KOPT-K1 (cell line): ENCODE results near the gene MUC5B.
"Not testable (repeated sequence)": the region's sequence is repeated elsewhere in the genome, so short reads cannot be mapped to it uniquely, and the experiment has no call there.

Experiments
- H3K27ac ChIP-seq: fragments of 200-600 bp; sonication (generic); 2 replicates; pipeline ENCODE4 v1.5.1; 2016; ENCODE audit warnings: antibody characterized with exemption, mild to moderate bottlenecking, low read depth, low read length; ENCODE audit not compliant: poor library complexity, severe bottlenecking
- H3K36me3 ChIP-seq: fragments of 200-600 bp; sonication (generic); 2 replicates; pipeline ENCODE4 v1.5.1; 2017; ENCODE audit warnings: antibody characterized with exemption, mild to moderate bottlenecking, low read length, moderate library complexity; ENCODE audit not compliant: insufficient read depth
- H3K9me3 ChIP-seq: fragments of 200-600 bp; sonication (generic); 2 replicates; pipeline ENCODE4 v1.5.1; 2017; ENCODE audit warnings: antibody characterized with exemption, low read length, mild to moderate bottlenecking; ENCODE audit not compliant: insufficient read depth, poor library complexity, severe bottlenecking

MUC5B gene

GRCh38 chr11:1238767-1239595 lies 16.1 kb downstream of the MUC5B start:
- H3K27ac ChIP-seq = no peak overlapping the region
- no peaks in the 10 kb centered on the region for H3K9me3 ChIP-seq
- H3K36me3 ChIP-seq = no peaks in the 10 kb centered on the region

- H3K27ac ChIP-seq = no peak overlapping the region
- no peaks in the 10 kb centered on the region for H3K9me3 ChIP-seq
- no peaks in the 10 kb centered on the region for H3K36me3 ChIP-seq
These were observed 16.8 kb downstream of the MUC5B start for GRCh38 chr11:1239596-1240205.

GRCh38 chr11:1240771-1241170 lies 17.9 kb downstream of the MUC5B start:
- Histone ChIP-seq H3K9me3 (peaks cover 2% of the 10 kb centered on the region), H3K27ac (no peak overlapping the region), H3K36me3 (no peaks in the 10 kb centered on the region)

- Histone ChIP-seq H3K36me3 (no peaks in the 10 kb centered on the region), H3K27ac (no peak overlapping the region), H3K9me3 (peaks cover 9% of the 10 kb centered on the region)
These were observed 18.8 kb downstream of the MUC5B start for GRCh38 chr11:1241706-1242105.

GRCh38 chr11:1242289-1242688 lies 19.4 kb downstream of the MUC5B start:
- H3K36me3 ChIP-seq = no peaks in the 10 kb centered on the region
- peaks cover 9% of the 10 kb centered on the region for H3K9me3 ChIP-seq
- no peak overlapping the region for H3K27ac ChIP-seq

- not testable (repeated sequence) for H3K36me3 ChIP-seq, H3K9me3 ChIP-seq, H3K27ac ChIP-seq
These were observed 19.9 kb downstream of the MUC5B start for GRCh38 chr11:1242751-1243150.

GRCh38 chr11:1243521-1243920 lies 20.7 kb downstream of the MUC5B start:
- H3K36me3 ChIP-seq, H3K9me3 ChIP-seq, H3K27ac ChIP-seq: not testable (repeated sequence)

GRCh38 chr11:1244557-1244956 lies 21.7 kb downstream of the MUC5B start:
- not testable (repeated sequence) for H3K9me3 ChIP-seq, H3K27ac ChIP-seq, H3K36me3 ChIP-seq

- H3K27ac ChIP-seq = not testable (repeated sequence)
- H3K9me3 ChIP-seq = peaks cover 12% of the 10 kb centered on the region
These were observed 22.9 kb downstream of the MUC5B start for GRCh38 chr11:1245717-1246116.

GRCh38 chr11:1246301-1246700 lies 23.4 kb downstream of the MUC5B start:
- H3K27ac ChIP-seq, H3K36me3 ChIP-seq: not testable (repeated sequence)
- H3K9me3 ChIP-seq = peaks cover 18% of the 10 kb centered on the region

More at GRCh38 chr11:1245717-1246116, 22.9 kb downstream of the MUC5B start:
- H3K36me3 ChIP-seq = not testable (repeated sequence)

GRCh38 chr11:1247026-1247425 lies 24.2 kb downstream of the MUC5B start:
- H3K9me3 ChIP-seq = peaks cover 25% of the 10 kb centered on the region
- H3K36me3 ChIP-seq, H3K27ac ChIP-seq: not testable (repeated sequence)

GRCh38 chr11:1248951-1249350 lies 26.1 kb downstream of the MUC5B start:
- not testable (repeated sequence) for H3K27ac ChIP-seq, H3K36me3 ChIP-seq
- peaks cover 30% of the 10 kb centered on the region for H3K9me3 ChIP-seq

- H3K36me3 ChIP-seq, H3K27ac ChIP-seq: not testable (repeated sequence)
- peaks cover 30% of the 10 kb centered on the region for H3K9me3 ChIP-seq
These were observed 27.5 kb downstream of the MUC5B start for GRCh38 chr11:1250411-1250810.

GRCh38 chr11:1251236-1251770 lies 28.4 kb downstream of the MUC5B start:
- Histone ChIP-seq H3K27ac (no peak overlapping the region), H3K9me3 (peaks cover 23% of the 10 kb centered on the region), H3K36me3 (no peaks in the 10 kb centered on the region)

- H3K27ac ChIP-seq = no peak overlapping the region
- H3K9me3 ChIP-seq = peaks cover 22% of the 10 kb centered on the region
- no peaks in the 10 kb centered on the region for H3K36me3 ChIP-seq
These were observed 29.7 kb downstream of the MUC5B start for GRCh38 chr11:1252371-1253102.
